ENCODE results near the gene LNPK. TPM values are rescaled to one million over a fixed set of nuclear protein-coding genes. Genes with fewer than 3 reads are reported as not detected.

The LNPK gene
- polyA plus RNA-seq, 1 donor (not counting 4 experiments of a cell fraction or from before 2014, with no cell fraction given): 32.1 TPM

DNA sequence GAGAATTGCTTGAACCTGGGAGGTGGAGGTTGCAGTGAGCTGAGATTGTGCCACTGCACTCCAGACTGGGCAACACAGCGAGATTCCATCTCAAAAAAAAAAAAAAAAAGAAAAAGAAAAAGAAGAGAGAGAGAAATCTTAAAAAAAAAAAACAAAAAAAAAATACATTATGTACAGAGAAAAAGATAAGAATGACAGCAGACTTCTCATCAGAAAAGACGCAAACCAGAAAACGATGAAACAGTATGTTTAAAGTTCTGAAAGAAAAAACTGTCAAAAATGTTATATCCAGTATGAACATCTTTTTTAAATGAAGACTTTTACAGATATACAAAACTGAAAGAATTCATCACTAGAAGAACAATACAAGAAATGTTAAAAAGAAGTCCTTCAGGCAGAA, 60.4 kb downstream of the LNPK start:
- Histone ChIP-seq H3K27me3 (ENCODE audit: control insufficient read depth, extremely low read depth, insufficient read depth, low read length) (no peaks in the 10 kb centered on the region), H3K36me3 (ENCODE audit: control insufficient read depth in 2 of 2, extremely low read depth in 1 of 2, insufficient read depth in 2 of 2, low read length in 2 of 2) (no peaks in the 10 kb centered on the region), H4K20me1 (ENCODE audit: control insufficient read depth, extremely low read depth, insufficient read depth, low read length) (no peaks in the 10 kb centered on the region), H3K9me3 (ENCODE audit: control insufficient read depth, low read depth, low read length) (no peaks in the 10 kb centered on the region), H3K27ac (ENCODE audit: control insufficient read depth, insufficient read depth, low read length) (no peak overlapping the region), H3K79me2 (ENCODE audit: control insufficient read depth, insufficient read depth, low read length) (no peaks in the 10 kb centered on the region), H2AFZ (ENCODE audit: control insufficient read depth, low read length) (no peak overlapping the region), H3K9ac (ENCODE audit: control insufficient read depth, extremely low read depth, insufficient read depth, low read length) (no peak overlapping the region), H3K4me3 (ENCODE audit: control insufficient read depth in 2 of 3, extremely low read depth in 1 of 3, insufficient read depth in 2 of 3, low read depth in 1 of 3, low read length in 3 of 3) (no peak overlapping the region), H3K4me2 (ENCODE audit: control insufficient read depth, extremely low read depth, insufficient read depth, low read depth, low read length) (no peak overlapping the region), H3K9me1 (ENCODE audit: control insufficient read depth, extremely low read depth, insufficient read depth, low read length) (no peaks in the 10 kb centered on the region), H3K4me1 (ENCODE audit: control insufficient read depth, extremely low read depth, insufficient read depth, low read length) (no peaks in the 10 kb centered on the region)
- FAIRE-seq (no peak), DNase-seq (ENCODE audit: low read depth, low spot score) (no peak)
- dilution Hi-C loops (cut with MboI; ENCODE audit: extremely low pct_ligation_motif_present, low sequenced_read_pairs): no loop called here
- TF ChIP-seq EZH2 (IDR thresholded peaks at IDR 0.05; ENCODE audit: low read length): no peak
- TF ChIP-seq, protein P1, sequence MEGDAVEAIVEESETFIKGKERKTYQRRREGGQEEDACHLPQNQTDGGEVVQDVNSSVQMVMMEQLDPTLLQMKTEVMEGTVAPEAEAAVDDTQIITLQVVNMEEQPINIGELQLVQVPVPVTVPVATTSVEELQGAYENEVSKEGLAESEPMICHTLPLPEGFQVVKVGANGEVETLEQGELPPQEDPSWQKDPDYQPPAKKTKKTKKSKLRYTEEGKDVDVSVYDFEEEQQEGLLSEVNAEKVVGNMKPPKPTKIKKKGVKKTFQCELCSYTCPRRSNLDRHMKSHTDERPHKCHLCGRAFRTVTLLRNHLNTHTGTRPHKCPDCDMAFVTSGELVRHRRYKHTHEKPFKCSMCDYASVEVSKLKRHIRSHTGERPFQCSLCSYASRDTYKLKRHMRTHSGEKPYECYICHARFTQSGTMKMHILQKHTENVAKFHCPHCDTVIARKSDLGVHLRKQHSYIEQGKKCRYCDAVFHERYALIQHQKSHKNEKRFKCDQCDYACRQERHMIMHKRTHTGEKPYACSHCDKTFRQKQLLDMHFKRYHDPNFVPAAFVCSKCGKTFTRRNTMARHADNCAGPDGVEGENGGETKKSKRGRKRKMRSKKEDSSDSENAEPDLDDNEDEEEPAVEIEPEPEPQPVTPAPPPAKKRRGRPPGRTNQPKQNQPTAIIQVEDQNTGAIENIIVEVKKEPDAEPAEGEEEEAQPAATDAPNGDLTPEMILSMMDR (optimal IDR thresholded peaks at IDR 0.05 in 1 of 3, IDR thresholded peaks at IDR 0.05 in 1 of 3, conservative IDR thresholded peaks at IDR 0.05 in 1 of 3; ENCODE audit: extremely low read depth in 1 of 3, insufficient read depth in 2 of 3, low read length in 3 of 3): no peak

DNA sequence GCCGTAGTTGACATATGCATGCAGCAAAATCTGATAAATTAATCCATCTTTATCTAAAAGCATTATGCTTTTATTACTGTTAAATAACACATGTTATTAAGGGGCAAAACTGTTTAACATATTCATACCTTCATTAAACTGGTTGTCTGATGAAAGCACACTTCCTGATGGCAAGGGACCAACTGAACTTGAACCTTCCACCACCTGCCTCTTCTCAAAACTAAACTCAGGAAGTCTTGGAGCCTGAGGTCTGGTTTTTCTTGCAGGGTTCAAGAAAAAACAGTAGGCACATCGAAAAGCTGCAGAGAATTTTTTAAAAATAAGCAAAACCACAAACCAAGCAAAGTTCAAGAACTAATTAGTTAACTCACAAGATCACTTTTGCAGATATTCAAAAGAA, 64.9 kb downstream of the LNPK start:
- Histone ChIP-seq H3K4me3 (ENCODE audit: control insufficient read depth in 2 of 3, extremely low read depth in 1 of 3, insufficient read depth in 2 of 3, low read depth in 1 of 3, low read length in 3 of 3) (no peak overlapping the region), H2AFZ (ENCODE audit: control insufficient read depth, low read length) (no peak overlapping the region), H3K36me3 (ENCODE audit: control insufficient read depth in 2 of 2, extremely low read depth in 1 of 2, insufficient read depth in 2 of 2, low read length in 2 of 2) (peaks cover 0 to 5% of the 10 kb centered on the region in 2 experiments), H3K9me1 (ENCODE audit: control insufficient read depth, extremely low read depth, insufficient read depth, low read length) (no peaks in the 10 kb centered on the region), H3K4me1 (ENCODE audit: control insufficient read depth, extremely low read depth, insufficient read depth, low read length) (no peaks in the 10 kb centered on the region), H3K79me2 (ENCODE audit: control insufficient read depth, insufficient read depth, low read length) (no peaks in the 10 kb centered on the region), H3K27me3 (ENCODE audit: control insufficient read depth, extremely low read depth, insufficient read depth, low read length) (no peaks in the 10 kb centered on the region), H3K4me2 (ENCODE audit: control insufficient read depth, extremely low read depth, insufficient read depth, low read depth, low read length) (no peak overlapping the region), H4K20me1 (ENCODE audit: control insufficient read depth, extremely low read depth, insufficient read depth, low read length) (no peaks in the 10 kb centered on the region), H3K9ac (ENCODE audit: control insufficient read depth, extremely low read depth, insufficient read depth, low read length) (no peak overlapping the region), H3K9me3 (ENCODE audit: control insufficient read depth, low read depth, low read length) (no peaks in the 10 kb centered on the region), H3K27ac (ENCODE audit: control insufficient read depth, insufficient read depth, low read length) (no peak overlapping the region)
- TF ChIP-seq EZH2 (IDR thresholded peaks at IDR 0.05; ENCODE audit: low read length): no peak
- FAIRE-seq (no peak), DNase-seq (ENCODE audit: low read depth, low spot score) (no peak)
- dilution Hi-C loops (cut with MboI; ENCODE audit: extremely low pct_ligation_motif_present, low sequenced_read_pairs): no loop called here

All from keratinocyte (primary cell).